SU-DHL-6 (cell line): ENCODE data around the gene CHRD.

Experiments
- CTCF ChIP-seq: fragments of 200-600 bp; sonication (generic); IDR thresholded peaks from one replicate; pipeline ENCODE4 v1.5.1; 2017; ENCODE audit warnings: antibody characterized with exemption, mild to moderate bottlenecking, low read length, moderate library complexity; ENCODE audit not compliant: insufficient read depth, poor library complexity, severe bottlenecking
- EZH2phosphoT487 ChIP-seq: fragments of 200-600 bp; sonication (generic), shearing (Covaris generic); conservative IDR thresholded peaks from 2 replicates; pipeline ENCODE4 v1.6.1; 2018; ENCODE audit warnings: mild to moderate bottlenecking, antibody characterized with exemption, low read length, moderate library complexity, mixed read lengths

- TF ChIP-seq CTCF = no peak
- TF ChIP-seq EZH2phosphoT487 = no peak
Measured at GRCh38 chr3:184414418-184415202, 34.8 kb downstream of the CHRD start.
